Measurements from ENCODE around the gene CACNA1C.

The CACNA1C gene

GRCh38 chr12:2376908-2377657, 324.3 kb downstream of the CACNA1C start:
- no peak for DNase-seq

- no peak for DNase-seq
These were observed 326.1 kb downstream of the CACNA1C start for GRCh38 chr12:2378835-2379330.

DNA sequence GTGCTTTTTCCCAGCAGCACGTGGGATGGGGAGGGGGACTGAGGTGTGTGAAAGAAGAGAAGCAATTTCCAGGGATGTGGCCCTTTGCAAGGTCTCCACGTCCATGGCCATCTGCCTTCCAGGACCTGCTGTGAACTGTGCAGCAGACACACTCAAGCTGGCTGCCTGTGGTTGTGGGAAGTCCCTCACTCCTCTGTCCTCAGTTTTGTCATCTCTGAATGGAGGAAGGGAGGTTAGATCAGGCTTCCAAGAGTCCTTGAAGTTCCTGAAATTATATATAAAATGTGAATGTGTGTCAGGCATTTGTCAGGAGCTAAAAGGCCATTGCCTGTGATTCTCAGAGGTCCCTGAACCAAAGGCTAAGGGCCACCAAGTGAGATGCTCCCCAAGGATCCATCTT, 328.2 kb downstream of the CACNA1C start:
- DNase-seq: no peak

GRCh38 chr12:2382370-2383155, 329.8 kb downstream of the CACNA1C start:
- DNase-seq: no peak

- no peak for DNase-seq
These were observed 330.7 kb downstream of the CACNA1C start for GRCh38 chr12:2383325-2384028.

DNA sequence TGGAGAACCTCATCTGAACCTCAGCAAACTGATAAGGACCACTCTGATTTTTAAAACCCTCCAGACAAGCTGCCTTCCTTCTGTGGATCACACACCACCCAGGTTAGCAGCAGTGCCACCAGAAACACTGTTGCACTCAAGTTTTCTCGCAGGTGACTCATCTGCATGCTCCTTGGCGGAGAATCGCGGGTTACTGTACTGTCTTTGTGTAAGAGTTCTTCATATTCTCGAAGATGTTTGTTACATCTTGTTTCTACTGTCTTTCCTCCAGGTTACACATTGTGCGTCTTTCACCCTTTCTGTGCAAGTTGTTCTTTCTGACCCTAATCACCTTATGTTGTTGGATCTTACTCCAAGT, 331.2 kb downstream of the CACNA1C start:
- no peak for DNase-seq

DNA sequence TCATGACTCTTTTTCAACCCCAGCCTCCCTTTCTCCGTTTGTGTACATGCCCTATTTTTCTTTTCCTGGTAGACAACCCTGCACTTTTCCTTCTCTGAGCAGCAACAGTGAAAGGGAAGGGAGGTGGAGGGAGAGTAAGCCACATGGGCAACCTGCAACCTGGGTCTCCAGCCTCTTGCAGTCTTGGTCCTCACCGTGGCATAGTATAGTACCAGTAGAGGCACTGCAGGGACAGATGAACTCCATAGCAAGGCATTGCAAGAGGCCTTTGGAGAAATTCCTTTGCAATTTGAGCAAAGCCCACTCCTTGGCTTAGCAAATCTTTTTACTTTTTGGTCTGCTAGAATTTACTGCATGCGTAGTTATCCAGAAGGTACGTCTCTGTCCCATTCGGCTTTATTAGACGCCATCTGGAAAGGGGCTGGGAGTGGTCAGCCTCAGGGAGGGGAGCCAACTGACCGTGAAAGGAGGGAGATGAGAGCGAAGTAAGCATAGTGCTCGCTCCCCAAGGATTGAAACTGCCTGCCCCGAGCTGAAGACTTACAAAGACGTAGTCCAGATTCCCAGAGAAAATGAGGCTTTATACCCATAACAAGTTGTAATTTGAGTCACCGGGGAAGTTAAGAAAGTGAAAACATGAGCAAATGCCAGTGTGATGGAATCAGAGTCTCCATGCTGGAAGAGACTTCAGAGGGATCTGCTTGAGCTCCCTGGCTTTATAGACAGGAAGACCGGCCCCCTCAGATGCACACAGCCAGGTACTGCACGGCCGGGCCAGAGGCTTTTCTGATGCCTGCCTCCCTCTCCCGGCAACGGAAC, 332.0 kb downstream of the CACNA1C start:
- DNase-seq: no peak

- no peak for DNase-seq
These were observed 332.7 kb downstream of the CACNA1C start for GRCh38 chr12:2385529-2385928.

GRCh38 chr12:2386566-2386965, 333.8 kb downstream of the CACNA1C start:
- no peak for DNase-seq

GRCh38 chr12:2387103-2387834, 334.5 kb downstream of the CACNA1C start:
- no peak for DNase-seq

- no peak for DNase-seq
These were observed 336.4 kb downstream of the CACNA1C start for GRCh38 chr12:2389079-2389790.

DNA sequence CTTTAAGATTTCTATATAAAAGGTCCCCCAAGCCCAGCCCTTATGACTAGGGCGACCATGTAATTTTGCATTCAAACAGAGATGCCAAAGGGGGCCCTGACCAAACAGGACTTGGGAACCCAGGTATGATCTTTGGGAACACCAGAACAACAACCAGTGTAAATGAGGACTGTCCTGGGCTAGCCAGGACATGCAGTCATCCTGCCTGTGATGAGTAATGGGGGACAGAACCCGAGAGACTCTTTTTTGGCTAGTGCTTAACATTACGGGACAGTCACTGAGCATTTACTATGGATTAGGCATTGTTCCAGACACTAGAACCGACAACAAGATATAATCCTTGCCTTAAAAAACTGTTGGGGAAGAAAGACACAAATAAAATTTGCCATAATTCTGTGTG, 337.3 kb downstream of the CACNA1C start:
- no peak for DNase-seq

DNA sequence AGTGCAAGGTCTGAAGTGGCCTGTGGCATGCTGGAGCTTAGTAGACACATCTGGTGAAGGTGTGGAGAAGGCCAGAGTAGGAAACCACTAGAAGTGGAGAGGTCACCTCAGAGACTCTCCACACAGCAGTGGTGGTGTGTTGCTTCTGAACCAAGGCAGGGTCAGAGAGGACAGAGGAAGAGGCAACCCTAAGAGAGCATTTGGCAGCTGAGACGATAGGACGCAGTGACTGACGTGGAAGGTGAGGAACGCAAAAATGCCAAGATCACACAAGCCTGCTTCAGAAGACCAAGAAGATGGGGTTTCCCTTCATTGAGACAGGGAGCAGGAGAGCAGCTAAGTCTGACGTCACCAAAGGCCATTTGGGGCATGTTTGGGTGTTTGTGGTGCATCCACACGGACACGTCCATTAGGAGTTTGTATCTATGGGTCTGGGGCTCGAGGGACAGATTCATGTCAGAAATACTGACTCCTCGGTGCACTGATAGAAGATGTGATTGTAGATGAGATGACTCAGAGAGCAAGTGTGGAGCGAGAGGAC, 338.1 kb downstream of the CACNA1C start:
- DNase-seq: no peak

DNA sequence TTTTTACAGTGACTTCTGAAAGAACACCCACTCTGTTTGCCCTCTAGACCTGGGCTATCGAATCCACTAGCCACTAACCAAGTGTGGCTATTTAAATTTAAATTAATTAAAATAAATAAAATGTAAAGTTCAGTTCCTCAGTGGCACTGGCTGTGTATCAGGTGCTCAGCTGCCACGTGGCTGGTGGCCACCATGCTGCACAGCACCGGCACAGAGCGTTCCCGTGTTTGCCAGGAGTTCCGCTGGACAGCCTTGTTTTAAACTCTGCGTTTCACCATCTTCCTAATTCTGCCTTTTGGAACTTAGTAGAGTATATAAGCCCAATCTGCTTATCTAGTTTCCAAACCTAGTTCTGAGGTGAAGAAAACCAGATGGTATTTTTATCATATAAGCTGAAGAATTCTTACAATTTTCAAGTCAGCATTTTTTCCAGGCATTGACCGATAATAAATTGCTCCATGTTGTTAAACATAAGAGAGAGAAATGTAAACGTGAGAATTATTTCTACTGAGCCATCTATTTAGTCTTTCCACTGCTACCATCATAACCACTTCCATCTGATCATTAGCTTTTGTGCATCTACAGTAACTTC, 339.0 kb downstream of the CACNA1C start:
- DNase-seq: no peak

- no peak for DNase-seq
These were observed 340.2 kb downstream of the CACNA1C start for GRCh38 chr12:2393016-2393415.

GRCh38 chr12:2393996-2394395, 341.2 kb downstream of the CACNA1C start:
- DNase-seq: no peak

DNA sequence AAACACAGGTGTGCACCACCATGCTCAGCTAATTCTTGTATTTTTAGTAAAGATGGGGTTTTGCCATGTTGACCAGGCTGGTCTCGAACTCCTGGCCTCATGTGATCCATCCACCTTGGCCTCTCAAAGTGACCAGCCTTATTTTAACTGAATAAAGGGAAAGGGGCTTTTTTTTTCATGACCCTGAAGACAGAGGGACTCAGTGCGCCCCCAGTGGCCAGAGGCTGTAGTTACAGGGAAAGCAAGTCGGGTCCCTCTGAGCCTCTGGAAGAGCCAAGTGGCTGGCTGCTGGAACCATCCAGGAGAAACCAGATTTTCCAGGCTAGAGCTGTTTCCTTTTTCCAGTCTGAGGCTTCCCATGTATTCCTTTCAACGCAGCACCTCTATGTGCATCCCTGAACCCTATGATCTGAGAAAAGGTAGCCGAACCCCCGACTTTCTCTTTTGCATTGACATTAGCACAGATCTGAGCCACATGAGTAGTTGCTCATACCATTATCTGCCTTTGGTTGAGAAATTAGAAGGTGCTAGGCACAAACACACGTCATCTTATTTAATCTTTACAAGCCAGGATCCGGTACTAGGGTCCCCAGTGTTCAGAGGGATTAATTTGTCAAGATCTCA, 342.7 kb downstream of the CACNA1C start:
- DNase-seq: peak; percentile 64

DNA sequence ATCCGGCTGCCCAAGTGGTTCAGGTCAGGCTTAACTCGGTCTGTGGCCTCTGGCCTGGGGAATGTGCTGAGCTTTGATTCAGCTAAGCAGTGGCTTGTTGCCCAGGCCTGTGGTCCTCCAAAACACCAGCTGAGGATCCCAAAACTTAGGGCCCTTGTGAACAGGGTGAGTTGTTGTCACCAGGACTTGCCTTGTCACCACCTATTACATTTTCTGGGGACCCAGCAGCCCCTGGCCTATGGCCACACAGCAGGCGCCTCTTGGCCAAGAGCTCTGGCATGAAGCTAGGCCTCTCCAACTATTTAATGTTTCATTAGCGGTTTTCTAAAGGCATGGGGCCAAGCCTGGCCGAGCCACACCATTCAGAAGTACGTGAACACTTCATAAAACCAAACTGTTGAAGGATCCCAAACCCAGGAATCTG, 343.7 kb downstream of the CACNA1C start:
- no peak for DNase-seq

- DNase-seq: no peak
These were observed 344.7 kb downstream of the CACNA1C start for GRCh38 chr12:2397356-2398045.
